OCI-LY7 (cell line): Measurements from ENCODE around the gene ERGIC2. TPM values are rescaled to one million over a fixed set of nuclear protein-coding genes. Genes with fewer than 3 reads are reported as not detected.
"Not testable (repeated sequence)": the region's sequence is repeated elsewhere in the genome, so short reads cannot be mapped to it uniquely, and the experiment has no call there.

Source experiments
- BruUV-seq: library from RNA; stranded (reverse); fragments of 400-500 nt; replicated peaks from 2 replicates; lab custom pipeline; 2021; lab: Mats Ljungman, UMichigan
- CTCF ChIA-PET: fragments of 300-600 bp; sonication (Branson Sonifier 250); formaldehyde crosslinking; loops from one replicate; lab custom pipeline; 2022; ENCODE audit warnings: antibody characterized with exemption; ENCODE audit not compliant: unreplicated experiment; lab: Charles Lee
- POLR2A ChIA-PET: fragments of 300-600 bp; sonication (Branson Sonifier 250); formaldehyde crosslinking; loops from one replicate; lab custom pipeline; 2022; ENCODE audit warnings: antibody characterized with exemption; lab: Charles Lee
- DNase-seq: peaks from one replicate; pipeline ENCODE4 v3.0.0-alpha.2; 2015; ENCODE audit warnings: low spot score
- H2AFZ ChIP-seq: fragments of 200-600 bp; sonication (generic), shearing (Covaris generic); 2 replicates; pipeline ENCODE4 v1.6.1; 2014; ENCODE audit warnings: mild to moderate bottlenecking, antibody characterized with exemption, low read length, moderate library complexity
- H3K27ac ChIP-seq: fragments of 200-600 bp; sonication (generic); 2 replicates; pipeline ENCODE4 v1.5.1; 2014; ENCODE audit warnings: mixed run types, low read depth, mild to moderate bottlenecking, moderate library complexity, low read length, inconsistent platforms; ENCODE audit not compliant: poor library complexity, severe bottlenecking
- H3K36me3 ChIP-seq: fragments of 200-600 bp; sonication (generic); 2 replicates; pipeline ENCODE4 v1.6.1; 2014; ENCODE audit warnings: mild to moderate bottlenecking, antibody characterized with exemption, low read length, moderate library complexity, mixed read lengths; ENCODE audit not compliant: insufficient read depth
- H3K4me1 ChIP-seq: fragments of 200-600 bp; sonication (generic); 2 replicates; pipeline ENCODE4 v1.5.1; 2014; ENCODE audit warnings: mild to moderate bottlenecking, low read length; ENCODE audit not compliant: insufficient read depth, poor library complexity, severe bottlenecking
- H3K4me2 ChIP-seq: fragments of 200-600 bp; sonication (generic); 2 replicates; pipeline ENCODE4 v1.6.1; 2014; ENCODE audit warnings: mild to moderate bottlenecking, low read length
- H3K4me3 ChIP-seq: fragments of 200-600 bp; sonication (generic); 2 replicates; pipeline ENCODE4 v1.5.1; 2014; ENCODE audit warnings: mild to moderate bottlenecking, low read depth, low read length; ENCODE audit not compliant: poor library complexity, severe bottlenecking
- H3K79me2 ChIP-seq: fragments of 200-600 bp; sonication (generic); 2 replicates; pipeline ENCODE4 v1.6.1; 2016; ENCODE audit warnings: low read depth, mild to moderate bottlenecking, low read length, moderate library complexity, mixed read lengths; ENCODE audit not compliant: insufficient read depth
- H3K9me2 ChIP-seq: fragments of 200-600 bp; sonication (generic); 2 replicates; pipeline ENCODE4 v1.6.1; 2016; ENCODE audit warnings: mild to moderate bottlenecking, low read length, mixed read lengths; ENCODE audit not compliant: insufficient read depth
- H3K9me3 ChIP-seq: fragments of 200-600 bp; sonication (generic); 2 replicates; pipeline ENCODE4 v1.6.1; 2014; ENCODE audit warnings: mild to moderate bottlenecking, mixed run types, low read length, mixed read lengths
- H4K20me1 ChIP-seq: fragments of 200-600 bp; sonication (generic); 2 replicates; pipeline ENCODE4 v1.6.1; 2014; ENCODE audit warnings: mild to moderate bottlenecking, antibody characterized with exemption, low read length, moderate library complexity, mixed read lengths; ENCODE audit not compliant: insufficient read depth
- CTCF ChIP-seq: fragments of 200-600 bp; sonication (generic); conservative IDR thresholded peaks from 2 replicates; pipeline ENCODE4 v1.5.1; 2014; ENCODE audit warnings: mild to moderate bottlenecking, antibody characterized with exemption, low read length, moderate library complexity, mixed read lengths
- EZH2phosphoT487 ChIP-seq: fragments of 200-600 bp; sonication (generic); IDR thresholded peaks from 2 replicates; pipeline ENCODE4 v1.6.1; 2018; ENCODE audit warnings: low read depth, borderline replicate concordance, mild to moderate bottlenecking, mixed run types, antibody characterized with exemption, low read length, moderate library complexity, mixed read lengths
- intact Hi-C: fragments of 100-400 bp; cut with micrococcal nuclease; formaldehyde crosslinking; loops from one replicate; pipeline ENCODE4 v1.10.0; 2022; ENCODE audit not compliant: unreplicated experiment
- total RNA-seq, 2 experiments: library from RNA; depleted of rRNA in 1 of 2; stranded (reverse); fragments of >200 nt in 1 of 2; shearing (Covaris generic) in 1 of 2; gene quantifications; 2 replicates each; pipeline ENCODE4 v1.2.3, GENCODE V29; 2014 to 2022

The ERGIC2 gene
- total RNA-seq, 2 experiments from 2014 or later: 34.5 to 61.7 TPM

- Histone ChIP-seq H3K9me2 (no peaks in the 10 kb centered on the region), H3K36me3 (no peaks in the 10 kb centered on the region), H3K4me2 (no peak overlapping the region), H2AFZ (no peak overlapping the region), H3K4me1 (no peaks in the 10 kb centered on the region), H3K4me3 (no peak overlapping the region), H4K20me1 (no peaks in the 10 kb centered on the region), H3K9me3 (no peaks in the 10 kb centered on the region), H3K79me2 (no peaks in the 10 kb centered on the region), H3K27ac (no peak overlapping the region)
- TF ChIP-seq EZH2phosphoT487 (no peak), CTCF (no peak)
- POLR2A ChIA-PET: interaction anchor here (0.6 kb wide), 1 partner anchor 60 kb away, joined by 3 read pairs; no protein-coding TSS in a partner anchor
- CTCF ChIA-PET: no interaction called here
- no TSS peak for BruUV-seq
- intact Hi-C loops: no loop called here
- no peak for DNase-seq
Measured at GRCh38 chr12:29396774-29397173, 15.8 kb upstream of the ERGIC2 start.

- TF ChIP-seq EZH2phosphoT487 (no peak), CTCF (no peak)
- Histone ChIP-seq H3K27ac (no peak overlapping the region), H3K36me3 (no peaks in the 10 kb centered on the region), H3K4me3 (no peak overlapping the region), H4K20me1 (no peaks in the 10 kb centered on the region), H3K4me2 (no peak overlapping the region), H3K4me1 (no peaks in the 10 kb centered on the region), H3K9me3 (no peaks in the 10 kb centered on the region), H2AFZ (no peak overlapping the region), H3K9me2 (no peaks in the 10 kb centered on the region), H3K79me2 (no peaks in the 10 kb centered on the region)
- ChIA-PET CTCF (no interaction called here), POLR2A (interaction anchor here (0.6 to 1.2 kb wide), 2 partner anchors 18 to 56 kb away, joined by 3 to 4 read pairs; no protein-coding TSS in a partner anchor)
- BruUV-seq: no TSS peak
- intact Hi-C loops: no loop called here
- DNase-seq: no peak
Measured at GRCh38 chr12:29395356-29395755, 14.4 kb upstream of the ERGIC2 start.

GRCh38 chr12:29390419-29390818, 9.4 kb upstream of the ERGIC2 start:
- CTCF ChIA-PET, H3K4me2 ChIP-seq, intact Hi-C loops, H3K9me2 ChIP-seq, H3K4me1 ChIP-seq, POLR2A ChIA-PET, H3K4me3 ChIP-seq, H2AFZ ChIP-seq, H4K20me1 ChIP-seq, DNase-seq, BruUV-seq, H3K27ac ChIP-seq, H3K36me3 ChIP-seq, H3K79me2 ChIP-seq, H3K9me3 ChIP-seq: not testable (repeated sequence)
